Activated CD4-positive, alpha-beta memory T cell treated with anti-CD3 and anti-CD28 coated beads, Interleukin-2, amount 10 ng/mL, durations not matched to agents 7 days and 5 days (primary cell): ENCODE measurements around the gene TAC4. TPM values are rescaled to one million over a fixed set of nuclear protein-coding genes. Genes with fewer than 3 reads are reported as not detected.

Experiments
- CTCF ChIA-PET: fragments of 350-600 bp; sonication (Branson Sonifier 250); formaldehyde crosslinking; loops from one replicate; lab custom pipeline; 2021; ENCODE audit warnings: antibody characterized with exemption, inconsistent platforms; lab: Charles Lee
- POLR2A ChIA-PET: fragments of 350-600 bp; sonication (Branson Sonifier 250); formaldehyde crosslinking; loops from one replicate; lab custom pipeline; 2021; ENCODE audit warnings: antibody characterized with exemption; lab: Charles Lee
- DNase-seq: peaks from one replicate; pipeline ENCODE4 v3.0.0-alpha.2; 2020
- H3K27ac Mint-ChIP-seq: one replicate; pipeline ENCODE4 v1.8.0; 2021; ENCODE audit warnings: mild to moderate bottlenecking, mixed read lengths
- H3K27me3 Mint-ChIP-seq: one replicate; pipeline ENCODE4 v1.8.0; 2021; ENCODE audit warnings: mixed read lengths
- H3K36me3 Mint-ChIP-seq: one replicate; pipeline ENCODE4 v1.8.0; 2021; ENCODE audit warnings: low read depth, mixed read lengths
- H3K4me1 Mint-ChIP-seq: one replicate; pipeline ENCODE4 v1.8.0; 2021; ENCODE audit warnings: mixed read lengths
- H3K4me3 Mint-ChIP-seq: one replicate; pipeline ENCODE4 v1.8.0; 2021; ENCODE audit warnings: mild to moderate bottlenecking, mixed read lengths
- H3K9me3 Mint-ChIP-seq: one replicate; pipeline ENCODE4 v1.8.0; 2021; ENCODE audit warnings: mixed read lengths
- total RNA-seq, 2 experiments: library from RNA; stranded (reverse); gene quantifications; one replicate each; pipeline ENCODE4 v1.2.3, GENCODE V29; 2021

TAC4 gene
- not detected for total RNA-seq

GRCh38 chr17:49848019-49848473 lies at the start of gene TAC4:
TSS of gene TAC4 (minus strand) at chr17:49848069. CDS start at chr17:49848017, 52 bp downstream.
- H3K36me3 Mint-ChIP-seq, result peaks cover 2% of the 10 kb centered on the region
- H3K27ac Mint-ChIP-seq, result no peak within 1 kb of the TSS
- peaks cover 3% of the 10 kb centered on the region for H3K27me3 Mint-ChIP-seq
- ChIA-PET CTCF (interaction anchor here (0.5 kb wide), 1 partner anchor 158 kb away, joined by 3 read pairs; no protein-coding TSS in a partner anchor), POLR2A (no interaction called here)
- H3K4me1 Mint-ChIP-seq, result peaks cover 36% of the 10 kb centered on the region
- H3K4me3 Mint-ChIP-seq, result no peak within 1 kb of the TSS
- H3K9me3 Mint-ChIP-seq, result no peaks in the 10 kb centered on the region
- no peak for DNase-seq

- POLR2A ChIA-PET, result no interaction called here
- DNase-seq, result no peak
- Mint-ChIP-seq H3K27me3 (peaks cover 51% of the 10 kb centered on the region), H3K9me3 (no peaks in the 10 kb centered on the region), H3K4me1 (no peaks in the 10 kb centered on the region), H3K4me3 (no peak overlapping the region), H3K27ac (no peak overlapping the region), H3K36me3 (no peaks in the 10 kb centered on the region)
- CTCF ChIA-PET, result no interaction called here
These were observed 49.0 kb upstream of the TAC4 start for GRCh38 chr17:49896860-49897259.

- ChIA-PET CTCF (no interaction called here), POLR2A (no interaction called here)
- Mint-ChIP-seq H3K4me1 (no peaks in the 10 kb centered on the region), H3K4me3 (no peak overlapping the region), H3K27me3 (peaks cover 51% of the 10 kb centered on the region), H3K27ac (no peak overlapping the region), H3K36me3 (no peaks in the 10 kb centered on the region), H3K9me3 (no peaks in the 10 kb centered on the region)
- no peak for DNase-seq
These were observed 48.4 kb upstream of the TAC4 start for GRCh38 chr17:49896222-49896621.

- CTCF ChIA-PET, result no interaction called here
- no peak overlapping the region for H3K4me3 Mint-ChIP-seq
- no peak for DNase-seq
- H3K36me3 Mint-ChIP-seq, result no peaks in the 10 kb centered on the region
- POLR2A ChIA-PET, result no interaction called here
- H3K27me3 Mint-ChIP-seq, result peaks cover 51% of the 10 kb centered on the region
- H3K4me1 Mint-ChIP-seq, result no peaks in the 10 kb centered on the region
- no peaks in the 10 kb centered on the region for H3K9me3 Mint-ChIP-seq
- no peak overlapping the region for H3K27ac Mint-ChIP-seq
These were observed 47.9 kb upstream of the TAC4 start for GRCh38 chr17:49895812-49896211.

- H3K27me3 Mint-ChIP-seq, result peaks cover 42% of the 10 kb centered on the region
- H3K4me1 Mint-ChIP-seq, result no peaks in the 10 kb centered on the region
- no peak for DNase-seq
- POLR2A ChIA-PET, result no interaction called here
- no peaks in the 10 kb centered on the region for H3K9me3 Mint-ChIP-seq
- no peak overlapping the region for H3K27ac Mint-ChIP-seq
- CTCF ChIA-PET, result no interaction called here
- no peak overlapping the region for H3K4me3 Mint-ChIP-seq
- no peaks in the 10 kb centered on the region for H3K36me3 Mint-ChIP-seq
These were observed 46.9 kb upstream of the TAC4 start for GRCh38 chr17:49894761-49895160.

- ChIA-PET CTCF (no interaction called here), POLR2A (no interaction called here)
- Mint-ChIP-seq H3K9me3 (no peaks in the 10 kb centered on the region), H3K4me1 (no peaks in the 10 kb centered on the region), H3K27me3 (peaks cover 45% of the 10 kb centered on the region), H3K4me3 (no peak overlapping the region), H3K27ac (no peak overlapping the region), H3K36me3 (no peaks in the 10 kb centered on the region)
- DNase-seq, result no peak
These were observed 44.0 kb upstream of the TAC4 start for GRCh38 chr17:49891694-49892389.

GRCh38 chr17:49891271-49891670 lies 43.4 kb upstream of the TAC4 start:
- no peak for DNase-seq

GRCh38 chr17:49890852-49891251 lies 43.0 kb upstream of the TAC4 start:
- H3K36me3 Mint-ChIP-seq, result no peaks in the 10 kb centered on the region
- DNase-seq, result no peak
- no peak overlapping the region for H3K4me3 Mint-ChIP-seq
- no peaks in the 10 kb centered on the region for H3K4me1 Mint-ChIP-seq
- CTCF ChIA-PET, result no interaction called here
- H3K27me3 Mint-ChIP-seq, result peaks cover 45% of the 10 kb centered on the region
- POLR2A ChIA-PET, result no interaction called here
- H3K27ac Mint-ChIP-seq, result no peak overlapping the region
- H3K9me3 Mint-ChIP-seq, result no peaks in the 10 kb centered on the region

More at GRCh38 chr17:49891271-49891670, 43.4 kb upstream of the TAC4 start:
- H3K4me1 Mint-ChIP-seq, result no peaks in the 10 kb centered on the region
- no peak overlapping the region for H3K27ac Mint-ChIP-seq
- peaks cover 45% of the 10 kb centered on the region for H3K27me3 Mint-ChIP-seq
- CTCF ChIA-PET, result no interaction called here
- POLR2A ChIA-PET, result no interaction called here
- no peaks in the 10 kb centered on the region for H3K9me3 Mint-ChIP-seq
- no peak overlapping the region for H3K4me3 Mint-ChIP-seq
- H3K36me3 Mint-ChIP-seq, result no peaks in the 10 kb centered on the region

- Mint-ChIP-seq H3K36me3 (no peaks in the 10 kb centered on the region), H3K4me3 (no peak overlapping the region), H3K9me3 (no peaks in the 10 kb centered on the region), H3K4me1 (no peaks in the 10 kb centered on the region), H3K27me3 (peaks cover 45% of the 10 kb centered on the region), H3K27ac (no peak overlapping the region)
- ChIA-PET POLR2A (interaction anchor here (0.6 kb wide), 1 partner anchor 20 kb away, joined by 3 read pairs; no protein-coding TSS in a partner anchor), CTCF (no interaction called here)
- no peak for DNase-seq
These were observed 42.4 kb upstream of the TAC4 start for GRCh38 chr17:49890077-49890821.

- no peak for DNase-seq
- ChIA-PET CTCF (no interaction called here), POLR2A (no interaction called here)
- Mint-ChIP-seq H3K36me3 (no peaks in the 10 kb centered on the region), H3K4me3 (no peak overlapping the region), H3K27me3 (peaks cover 38% of the 10 kb centered on the region), H3K4me1 (no peaks in the 10 kb centered on the region), H3K9me3 (no peaks in the 10 kb centered on the region), H3K27ac (no peak overlapping the region)
These were observed 41.6 kb upstream of the TAC4 start for GRCh38 chr17:49889500-49889899.

GRCh38 chr17:49887744-49888360 lies 40.0 kb upstream of the TAC4 start:
- ChIA-PET CTCF (interaction anchor here (1.3 kb wide), 1 partner anchor 109 kb away, joined by 6 read pairs; no protein-coding TSS in a partner anchor), POLR2A (no interaction called here)
- H3K27me3 Mint-ChIP-seq, result peaks cover 32% of the 10 kb centered on the region
- DNase-seq, result no peak
- no peaks in the 10 kb centered on the region for H3K9me3 Mint-ChIP-seq
- H3K27ac Mint-ChIP-seq, result no peak overlapping the region
- no peaks in the 10 kb centered on the region for H3K4me1 Mint-ChIP-seq
- H3K4me3 Mint-ChIP-seq, result no peak overlapping the region
- no peaks in the 10 kb centered on the region for H3K36me3 Mint-ChIP-seq

- Mint-ChIP-seq H3K36me3 (no peaks in the 10 kb centered on the region), H3K4me3 (no peak overlapping the region), H3K4me1 (no peaks in the 10 kb centered on the region), H3K27ac (no peak overlapping the region), H3K9me3 (no peaks in the 10 kb centered on the region), H3K27me3 (peaks cover 33% of the 10 kb centered on the region)
- CTCF ChIA-PET, result interaction anchor here (1.3 kb wide), 1 partner anchor 109 kb away, joined by 6 read pairs; no protein-coding TSS in a partner anchor
- POLR2A ChIA-PET, result no interaction called here
- no peak for DNase-seq
These were observed 39.3 kb upstream of the TAC4 start for GRCh38 chr17:49887086-49887743.
